Measurements from ENCODE around the gene DOCK4.

The DOCK4 gene

DNA sequence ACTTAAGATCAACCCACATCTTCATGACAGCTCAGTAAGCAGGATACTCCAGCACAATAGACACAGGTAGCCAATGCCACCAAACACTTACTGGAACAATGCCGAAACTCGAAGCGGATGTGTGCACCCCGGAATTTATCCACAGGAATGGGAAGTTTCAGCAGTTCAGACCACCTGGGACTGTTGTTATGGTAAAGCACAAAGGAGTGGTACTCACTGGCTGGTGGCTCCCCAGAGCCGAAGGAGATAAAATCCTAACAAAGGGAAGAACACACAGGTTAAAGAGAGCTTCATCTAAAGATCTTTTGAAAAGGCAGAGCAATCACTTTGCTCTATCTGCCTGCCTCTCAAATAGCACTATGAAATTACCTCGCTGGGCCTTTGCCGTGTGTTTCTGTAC is 305.9 kb downstream of the DOCK4 start:
- Histone ChIP-seq H3K23ac (ENCODE audit: low read length in 2 of 2) (no peak overlapping the region), H3K27ac (ENCODE audit: low read length, poor library complexity, severe bottlenecking) (no peak overlapping the region), H3K27me3 (ENCODE audit: control insufficient read depth in 1 of 2, insufficient read depth in 1 of 2, low read length in 2 of 2) (no peaks in the 10 kb centered on the region), H3K9ac (ENCODE audit: low read length) (no peak overlapping the region), H3K4me2 (ENCODE audit: low read length, poor library complexity, severe bottlenecking) (no peak overlapping the region), H3K79me1 (replicated peaks; ENCODE audit: low read length, poor library complexity, severe bottlenecking) (no peaks in the 10 kb centered on the region), H3K4me1 (ENCODE audit: control insufficient read depth, insufficient read depth, low read depth, low read length) (no peaks in the 10 kb centered on the region), H2BK120ac (ENCODE audit: low read depth, low read length) (no peak overlapping the region), H2BK15ac (ENCODE audit: low read depth, poor library complexity, severe bottlenecking) (no peak overlapping the region), H3K14ac (ENCODE audit: low read length in 2 of 2) (no peak overlapping the region), H2AK5ac (ENCODE audit: low read length, severe bottlenecking) (no peak overlapping the region), H4K8ac (ENCODE audit: low read length) (no peak overlapping the region), H2AFZ (ENCODE audit: low read depth, low read length) (no peak overlapping the region), H3K36me3 (ENCODE audit: control insufficient read depth in 1 of 2, insufficient read depth in 2 of 2, low read depth in 1 of 2, low read length in 2 of 2) (peaks cover 15 to 25% of the 10 kb centered on the region in 2 experiments), H2BK12ac (ENCODE audit: low read length in 2 of 2) (no peak overlapping the region), H3K9me3 (ENCODE audit: control insufficient read depth, low read length) (no peaks in the 10 kb centered on the region), H3K4ac (ENCODE audit: low read depth in 1 of 2, low read length in 2 of 2) (no peak overlapping the region), H3K4me3 (ENCODE audit: insufficient read depth in 1 of 2, low read depth in 1 of 2, low read length in 2 of 2) (no peak overlapping the region), H2BK5ac (ENCODE audit: low read depth, low read length, poor library complexity, severe bottlenecking) (no peak overlapping the region), H3K18ac (ENCODE audit: low read depth in 1 of 2, low read length in 2 of 2) (no peak overlapping the region), H4K91ac (ENCODE audit: low read length) (no peak overlapping the region)
- DNase-seq: no peak
- WGBS: 96% methylated on average over 7 of the region's 7 CpGs

DNA sequence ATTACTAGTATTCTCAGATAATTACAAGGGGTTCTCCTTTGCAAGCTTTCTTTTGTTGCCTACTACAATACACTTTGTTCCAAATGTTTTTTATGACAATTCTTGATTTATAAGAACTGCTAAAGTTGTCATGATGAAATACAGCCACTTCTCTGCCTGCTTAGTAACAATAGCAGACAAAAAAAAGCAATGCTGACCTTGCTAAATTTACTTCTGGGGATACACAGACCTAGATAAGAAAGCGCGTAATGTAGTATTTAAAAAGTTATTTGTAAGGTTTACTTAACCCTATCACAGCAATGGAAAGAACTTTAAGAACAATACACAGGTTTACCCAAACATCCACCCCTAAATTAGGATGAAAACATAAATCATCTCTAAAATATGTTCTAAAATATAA is 311.1 kb downstream of the DOCK4 start:
- Histone ChIP-seq H2BK120ac (ENCODE audit: low read depth, low read length) (no peak overlapping the region), H3K36me3 (ENCODE audit: control insufficient read depth in 1 of 2, insufficient read depth in 2 of 2, low read depth in 1 of 2, low read length in 2 of 2) (peaks cover 11 to 14% of the 10 kb centered on the region in 2 experiments), H3K27me3 (ENCODE audit: control insufficient read depth in 1 of 2, insufficient read depth in 1 of 2, low read length in 2 of 2) (no peaks in the 10 kb centered on the region), H3K4me1 (ENCODE audit: control insufficient read depth, insufficient read depth, low read depth, low read length) (no peaks in the 10 kb centered on the region), H2BK15ac (ENCODE audit: low read depth, poor library complexity, severe bottlenecking) (no peak overlapping the region), H3K4me2 (ENCODE audit: low read length, poor library complexity, severe bottlenecking) (no peak overlapping the region), H3K23ac (ENCODE audit: low read length in 2 of 2) (no peak overlapping the region), H3K4me3 (ENCODE audit: insufficient read depth in 1 of 2, low read depth in 1 of 2, low read length in 2 of 2) (no peak overlapping the region), H3K9me3 (ENCODE audit: control insufficient read depth, low read length) (no peaks in the 10 kb centered on the region), H3K4ac (ENCODE audit: low read depth in 1 of 2, low read length in 2 of 2) (no peak overlapping the region), H3K79me1 (replicated peaks; ENCODE audit: low read length, poor library complexity, severe bottlenecking) (no peaks in the 10 kb centered on the region), H2BK5ac (ENCODE audit: low read depth, low read length, poor library complexity, severe bottlenecking) (no peak overlapping the region), H4K8ac (ENCODE audit: low read length) (no peak overlapping the region), H3K18ac (ENCODE audit: low read depth in 1 of 2, low read length in 2 of 2) (no peak overlapping the region), H3K14ac (ENCODE audit: low read length in 2 of 2) (no peak overlapping the region), H3K9ac (ENCODE audit: low read length) (no peak overlapping the region), H2AFZ (ENCODE audit: low read depth, low read length) (no peak overlapping the region), H2BK12ac (ENCODE audit: low read length in 2 of 2) (no peak overlapping the region), H3K27ac (ENCODE audit: low read length, poor library complexity, severe bottlenecking) (no peak overlapping the region), H4K91ac (ENCODE audit: low read length) (no peak overlapping the region), H2AK5ac (ENCODE audit: low read length, severe bottlenecking) (no peak overlapping the region)
- DNase-seq: no peak
- WGBS: no CpG with 5 or more reads among the region's 2 CpGs

- H3K9ac ChIP-seq (ENCODE audit: low read length): no peak overlapping the region
- H3K14ac ChIP-seq (ENCODE audit: low read length in 2 of 2): no peak overlapping the region
- no peak overlapping the region for H2BK15ac ChIP-seq (ENCODE audit: low read depth, poor library complexity, severe bottlenecking)
- H2BK120ac ChIP-seq (ENCODE audit: low read depth, low read length): no peak overlapping the region
- no peak overlapping the region for H3K27ac ChIP-seq (ENCODE audit: low read length, poor library complexity, severe bottlenecking)
- no peaks in the 10 kb centered on the region for H3K9me3 ChIP-seq (ENCODE audit: control insufficient read depth, low read length)
- no peaks in the 10 kb centered on the region for H3K27me3 ChIP-seq (ENCODE audit: control insufficient read depth in 1 of 2, insufficient read depth in 1 of 2, low read length in 2 of 2)
- 97% methylated on average over 1 of the region's 1 CpG for WGBS
- H3K18ac ChIP-seq (ENCODE audit: low read depth in 1 of 2, low read length in 2 of 2): no peak overlapping the region
- no peak overlapping the region for H3K23ac ChIP-seq (ENCODE audit: low read length in 2 of 2)
- no peak overlapping the region for H3K4ac ChIP-seq (ENCODE audit: low read depth in 1 of 2, low read length in 2 of 2)
- no peak overlapping the region for H2AFZ ChIP-seq (ENCODE audit: low read depth, low read length)
- H3K79me1 ChIP-seq (replicated peaks; ENCODE audit: low read length, poor library complexity, severe bottlenecking): no peaks in the 10 kb centered on the region
- DNase-seq: no peak
- no peak overlapping the region for H4K8ac ChIP-seq (ENCODE audit: low read length)
- H4K91ac ChIP-seq (ENCODE audit: low read length): no peak overlapping the region
- peaks cover 6 to 11% of the 10 kb centered on the region in 2 experiments for H3K36me3 ChIP-seq (ENCODE audit: control insufficient read depth in 1 of 2, insufficient read depth in 2 of 2, low read depth in 1 of 2, low read length in 2 of 2)
- no peak overlapping the region for H3K4me3 ChIP-seq (ENCODE audit: insufficient read depth in 1 of 2, low read depth in 1 of 2, low read length in 2 of 2)
- no peaks in the 10 kb centered on the region for H3K4me1 ChIP-seq (ENCODE audit: control insufficient read depth, insufficient read depth, low read depth, low read length)
- no peak overlapping the region for H2BK12ac ChIP-seq (ENCODE audit: low read length in 2 of 2)
- H2AK5ac ChIP-seq (ENCODE audit: low read length, severe bottlenecking): no peak overlapping the region
- H3K4me2 ChIP-seq (ENCODE audit: low read length, poor library complexity, severe bottlenecking): no peak overlapping the region
- no peak overlapping the region for H2BK5ac ChIP-seq (ENCODE audit: low read depth, low read length, poor library complexity, severe bottlenecking)
Observed at GRCh38 chr7:111894518-111894917, 311.7 kb downstream of the DOCK4 start.

DNA sequence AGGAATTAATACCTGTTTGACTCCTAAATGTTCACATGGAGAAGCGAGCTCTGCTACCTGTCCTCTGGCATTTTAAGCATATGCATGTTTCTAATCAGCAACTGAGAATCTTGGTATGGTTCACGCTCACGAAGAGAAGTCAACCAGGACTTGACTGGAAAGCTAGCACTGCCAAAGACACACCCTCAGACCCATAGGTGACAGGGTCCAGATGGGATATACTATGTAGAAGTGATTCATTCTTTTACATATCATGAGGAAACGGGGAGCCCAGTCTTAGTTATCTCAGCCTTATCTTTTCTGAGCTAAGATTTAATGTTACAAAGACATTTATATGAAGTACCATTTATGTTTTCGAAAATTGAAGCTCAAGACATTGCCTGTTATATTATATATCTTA is 313.0 kb downstream of the DOCK4 start:
- H2AFZ ChIP-seq (ENCODE audit: low read depth, low read length): no peak overlapping the region
- no peak overlapping the region for H3K9ac ChIP-seq (ENCODE audit: low read length)
- no peak overlapping the region for H3K4ac ChIP-seq (ENCODE audit: low read depth in 1 of 2, low read length in 2 of 2)
- no peak overlapping the region for H3K4me2 ChIP-seq (ENCODE audit: low read length, poor library complexity, severe bottlenecking)
- no peaks in the 10 kb centered on the region for H3K9me3 ChIP-seq (ENCODE audit: control insufficient read depth, low read length)
- H3K4me3 ChIP-seq (ENCODE audit: insufficient read depth in 1 of 2, low read depth in 1 of 2, low read length in 2 of 2): no peak overlapping the region
- no peak overlapping the region for H3K14ac ChIP-seq (ENCODE audit: low read length in 2 of 2)
- DNase-seq: no peak
- peaks cover 5% of the 10 kb centered on the region in 2 experiments for H3K36me3 ChIP-seq (ENCODE audit: control insufficient read depth in 1 of 2, insufficient read depth in 2 of 2, low read depth in 1 of 2, low read length in 2 of 2)
- 96% methylated on average over 3 of the region's 5 CpGs for WGBS
- H2AK5ac ChIP-seq (ENCODE audit: low read length, severe bottlenecking): no peak overlapping the region
- H3K23ac ChIP-seq (ENCODE audit: low read length in 2 of 2): no peak overlapping the region
- H3K27ac ChIP-seq (ENCODE audit: low read length, poor library complexity, severe bottlenecking): no peak overlapping the region
- no peaks in the 10 kb centered on the region for H3K27me3 ChIP-seq (ENCODE audit: control insufficient read depth in 1 of 2, insufficient read depth in 1 of 2, low read length in 2 of 2)
- H2BK12ac ChIP-seq (ENCODE audit: low read length in 2 of 2): no peak overlapping the region
- H4K91ac ChIP-seq (ENCODE audit: low read length): no peak overlapping the region
- H3K79me1 ChIP-seq (replicated peaks; ENCODE audit: low read length, poor library complexity, severe bottlenecking): no peaks in the 10 kb centered on the region
- no peaks in the 10 kb centered on the region for H3K4me1 ChIP-seq (ENCODE audit: control insufficient read depth, insufficient read depth, low read depth, low read length)
- H2BK5ac ChIP-seq (ENCODE audit: low read depth, low read length, poor library complexity, severe bottlenecking): no peak overlapping the region
- no peak overlapping the region for H2BK120ac ChIP-seq (ENCODE audit: low read depth, low read length)
- H4K8ac ChIP-seq (ENCODE audit: low read length): no peak overlapping the region
- no peak overlapping the region for H2BK15ac ChIP-seq (ENCODE audit: low read depth, poor library complexity, severe bottlenecking)
- no peak overlapping the region for H3K18ac ChIP-seq (ENCODE audit: low read depth in 1 of 2, low read length in 2 of 2)
